ENCODE measurements around the gene ZNF292.
"Not testable (repeated sequence)": the region's sequence is repeated elsewhere in the genome, so short reads cannot be mapped to it uniquely, and the experiment has no call there.

Gene ZNF292

DNA sequence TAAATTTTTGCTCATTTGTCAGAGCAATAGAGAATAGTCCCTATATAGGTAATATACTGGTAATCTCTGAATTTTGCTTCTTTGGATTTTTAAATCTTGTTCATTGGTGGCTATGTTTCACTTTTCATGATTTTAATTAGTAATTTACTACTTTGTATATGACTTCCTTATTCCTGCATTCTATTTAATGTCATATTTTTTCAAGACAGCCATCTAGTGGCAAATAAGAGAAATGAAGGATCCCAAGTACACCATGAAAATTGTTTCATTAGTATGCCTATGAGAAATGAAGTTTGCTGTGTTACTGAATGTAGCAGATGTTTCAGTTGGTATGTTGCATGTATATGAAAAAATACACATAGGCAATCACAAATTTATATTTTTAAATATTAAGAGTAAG lies 82.4 kb downstream of the ZNF292 start:
- H3K4me1 ChIP-seq (ENCODE audit: control insufficient read depth, insufficient read depth, low read length): no peaks in the 10 kb centered on the region
- no peak overlapping the region for H3K27ac ChIP-seq (ENCODE audit: insufficient read depth, low read depth, low read length, poor library complexity, severe bottlenecking)
- H3K9me3 ChIP-seq (ENCODE audit: control insufficient read depth, low read length): no peaks in the 10 kb centered on the region
- no peaks in the 10 kb centered on the region for H3K27me3 ChIP-seq (ENCODE audit: control insufficient read depth, insufficient read depth, low read length, poor library complexity, severe bottlenecking)
- H3K36me3 ChIP-seq (ENCODE audit: control insufficient read depth, insufficient read depth, low read length): peaks cover 19% of the 10 kb centered on the region
- no peak overlapping the region for H3K4me3 ChIP-seq (ENCODE audit: insufficient read depth, low read depth, low read length)

DNA sequence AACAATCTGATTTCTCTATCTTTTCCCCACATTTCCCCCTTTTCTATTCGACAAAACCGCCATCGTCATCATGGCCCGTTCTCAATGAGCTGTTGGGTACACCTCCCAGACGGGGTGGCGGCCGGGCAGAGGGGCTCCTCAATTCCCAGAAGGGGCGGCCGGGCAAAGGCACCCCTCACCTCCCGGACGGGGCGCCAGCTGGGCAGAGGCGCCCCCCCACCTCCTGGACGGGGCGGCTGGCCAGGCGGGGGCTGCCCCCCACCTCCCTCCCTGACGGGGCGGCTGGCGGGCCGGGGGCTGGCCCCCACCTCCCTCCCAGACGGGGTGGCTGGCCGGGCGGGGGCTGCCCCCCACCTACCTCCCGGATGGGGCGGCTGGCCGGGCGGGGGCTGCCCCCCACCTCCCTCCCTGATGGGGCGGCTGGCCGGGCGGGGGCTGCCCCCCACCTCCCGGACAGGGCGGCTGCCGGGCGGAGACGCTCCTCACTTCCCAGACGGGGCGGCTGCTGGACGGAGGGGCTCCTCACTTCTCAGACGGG lies 83.8 kb downstream of the ZNF292 start:
- H3K4me3 ChIP-seq (ENCODE audit: insufficient read depth, low read depth, low read length); H3K9me3 ChIP-seq (ENCODE audit: control insufficient read depth, low read length); H3K27ac ChIP-seq (ENCODE audit: insufficient read depth, low read depth, low read length, poor library complexity, severe bottlenecking); H3K27me3 ChIP-seq (ENCODE audit: control insufficient read depth, insufficient read depth, low read length, poor library complexity, severe bottlenecking); H3K4me1 ChIP-seq (ENCODE audit: control insufficient read depth, insufficient read depth, low read length): not testable (repeated sequence)
- 95 to 96% methylated on average over 34 to 36 of the region's 39 CpGs for WGBS, 2 experiments
- peaks cover 21% of the 10 kb centered on the region for H3K36me3 ChIP-seq (ENCODE audit: control insufficient read depth, insufficient read depth, low read length)

DNA sequence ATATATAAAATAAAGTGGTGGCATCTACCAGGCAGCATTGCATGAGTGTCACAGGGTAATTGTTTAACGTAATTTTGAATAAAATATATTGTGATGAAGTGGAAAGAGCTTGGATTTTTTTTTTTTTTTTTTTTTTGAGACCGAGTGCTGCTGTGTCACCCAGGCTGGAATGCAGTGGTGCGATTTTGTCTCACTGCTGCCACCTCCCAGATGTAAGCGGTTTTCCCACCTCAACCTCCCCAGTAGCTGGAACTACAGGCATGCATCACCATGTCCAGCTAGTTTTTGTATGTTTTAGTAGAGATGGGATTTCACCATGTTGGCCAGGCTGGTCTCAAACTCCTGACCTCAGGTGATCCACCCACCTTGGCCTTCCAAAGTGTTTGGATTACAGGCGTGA lies 85.9 kb downstream of the ZNF292 start:
- Histone ChIP-seq H3K4me3 (ENCODE audit: insufficient read depth, low read depth, low read length) (no peak overlapping the region), H3K27ac (ENCODE audit: insufficient read depth, low read depth, low read length, poor library complexity, severe bottlenecking) (no peak overlapping the region), H3K4me1 (ENCODE audit: control insufficient read depth, insufficient read depth, low read length) (no peaks in the 10 kb centered on the region), H3K36me3 (ENCODE audit: control insufficient read depth, insufficient read depth, low read length) (peaks cover 20% of the 10 kb centered on the region), H3K27me3 (ENCODE audit: control insufficient read depth, insufficient read depth, low read length, poor library complexity, severe bottlenecking) (no peaks in the 10 kb centered on the region), H3K9me3 (ENCODE audit: control insufficient read depth, low read length) (no peaks in the 10 kb centered on the region)
- 94 to 96% methylated on average over 5 of the region's 5 CpGs for WGBS, 2 experiments

DNA sequence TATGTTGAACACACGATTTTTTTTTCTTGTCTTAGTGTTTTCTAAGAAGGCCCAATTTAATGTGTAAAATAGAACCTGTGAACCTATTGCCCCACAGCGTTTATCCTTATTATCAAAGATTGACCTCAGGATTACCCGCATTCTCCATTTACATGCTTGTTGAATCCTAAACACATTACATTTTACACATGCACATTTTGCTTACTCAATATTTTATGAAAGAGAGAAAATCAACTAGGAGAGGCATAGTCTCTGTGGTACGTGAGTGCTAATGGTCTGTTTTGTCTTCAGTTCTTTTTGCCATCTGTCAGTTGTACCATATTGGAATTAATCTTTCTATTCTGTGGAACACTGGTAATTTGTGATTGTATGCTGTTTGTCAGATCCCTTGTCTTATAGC lies 86.9 kb downstream of the ZNF292 start:
- H3K4me3 ChIP-seq (ENCODE audit: insufficient read depth, low read depth, low read length): no peak overlapping the region
- H3K27me3 ChIP-seq (ENCODE audit: control insufficient read depth, insufficient read depth, low read length, poor library complexity, severe bottlenecking): no peaks in the 10 kb centered on the region
- H3K4me1 ChIP-seq (ENCODE audit: control insufficient read depth, insufficient read depth, low read length): no peaks in the 10 kb centered on the region
- 94 to 97% methylated on average over 3 to 4 of the region's 4 CpGs for WGBS, 2 experiments
- H3K9me3 ChIP-seq (ENCODE audit: control insufficient read depth, low read length): no peaks in the 10 kb centered on the region
- peaks cover 20% of the 10 kb centered on the region for H3K36me3 ChIP-seq (ENCODE audit: control insufficient read depth, insufficient read depth, low read length)
- H3K27ac ChIP-seq (ENCODE audit: insufficient read depth, low read depth, low read length, poor library complexity, severe bottlenecking): no peak overlapping the region

DNA sequence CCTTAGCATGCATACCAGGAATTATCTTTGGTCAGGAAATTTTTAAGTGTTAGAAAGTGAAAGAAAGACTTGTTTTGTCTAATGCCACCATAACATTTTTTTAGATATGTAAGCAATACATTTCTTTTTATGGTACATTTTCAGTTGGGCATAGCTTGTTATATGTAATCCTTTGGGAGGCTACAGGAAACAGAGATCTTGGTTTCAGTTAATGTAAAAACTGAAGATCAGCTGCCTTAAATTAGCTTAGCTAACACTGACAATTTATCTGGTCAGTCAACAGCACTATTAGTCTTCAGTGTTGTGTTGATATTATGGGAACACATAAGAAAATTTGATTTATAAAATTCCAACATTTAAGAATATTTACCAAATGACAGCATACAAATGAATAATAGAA lies 88.4 kb downstream of the ZNF292 start:
- Histone ChIP-seq H3K27ac (ENCODE audit: insufficient read depth, low read depth, low read length, poor library complexity, severe bottlenecking) (no peak overlapping the region), H3K36me3 (ENCODE audit: control insufficient read depth, insufficient read depth, low read length) (peaks cover 16% of the 10 kb centered on the region)

DNA sequence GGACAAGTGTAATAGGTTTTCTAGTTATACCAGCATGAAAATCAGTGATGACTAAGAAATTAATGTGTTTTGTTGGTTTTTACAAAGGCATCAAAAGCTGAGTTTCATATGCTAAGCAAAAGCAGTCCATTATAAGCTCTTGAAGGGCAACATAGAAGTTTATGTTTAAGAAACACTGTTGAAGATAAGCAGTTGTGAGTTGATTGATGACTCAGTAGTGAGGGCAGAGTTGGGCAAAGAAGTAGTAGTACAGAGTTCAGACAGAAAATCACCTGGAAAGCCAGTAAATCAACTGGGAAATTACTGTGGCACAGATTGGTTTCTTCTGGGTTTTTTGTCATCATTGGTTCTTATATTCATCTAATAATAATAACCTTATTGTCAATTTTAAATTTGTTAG lies 89.0 kb downstream of the ZNF292 start:
- Histone ChIP-seq H3K4me1 (ENCODE audit: control insufficient read depth, insufficient read depth, low read length) (no peaks in the 10 kb centered on the region), H3K4me3 (ENCODE audit: insufficient read depth, low read depth, low read length) (no peak overlapping the region), H3K27ac (ENCODE audit: insufficient read depth, low read depth, low read length, poor library complexity, severe bottlenecking) (no peak overlapping the region), H3K9me3 (ENCODE audit: control insufficient read depth, low read length) (no peaks in the 10 kb centered on the region), H3K36me3 (ENCODE audit: control insufficient read depth, insufficient read depth, low read length) (peaks cover 19% of the 10 kb centered on the region), H3K27me3 (ENCODE audit: control insufficient read depth, insufficient read depth, low read length, poor library complexity, severe bottlenecking) (no peaks in the 10 kb centered on the region)

More for the DNA sequence above, 88.4 kb downstream of the ZNF292 start:
- Histone ChIP-seq H3K9me3 (ENCODE audit: control insufficient read depth, low read length) (no peaks in the 10 kb centered on the region), H3K4me3 (ENCODE audit: insufficient read depth, low read depth, low read length) (no peak overlapping the region), H3K4me1 (ENCODE audit: control insufficient read depth, insufficient read depth, low read length) (no peaks in the 10 kb centered on the region), H3K27me3 (ENCODE audit: control insufficient read depth, insufficient read depth, low read length, poor library complexity, severe bottlenecking) (no peaks in the 10 kb centered on the region)

DNA sequence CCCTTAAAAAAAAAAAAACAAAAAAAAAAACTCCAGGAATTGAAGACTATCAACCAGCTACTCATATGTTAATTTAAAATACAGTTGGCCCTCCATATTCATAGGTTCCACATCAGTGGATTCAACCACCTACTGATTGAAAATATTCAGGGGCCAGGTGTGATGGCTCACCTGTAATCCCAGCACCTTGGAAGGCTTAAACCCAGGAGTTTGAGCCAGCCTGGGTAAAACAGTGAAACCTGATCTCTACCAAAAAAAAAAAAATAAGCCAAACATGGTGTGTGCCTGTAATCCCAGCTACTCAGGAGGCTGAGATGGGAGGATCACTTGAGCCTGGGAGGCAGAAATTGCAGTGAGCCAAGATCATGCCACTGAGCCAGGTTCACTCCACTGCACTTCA lies 94.7 kb downstream of the ZNF292 start:
- Histone ChIP-seq H3K9me3 (ENCODE audit: control insufficient read depth, low read length) (no peaks in the 10 kb centered on the region), H3K36me3 (ENCODE audit: control insufficient read depth, insufficient read depth, low read length) (peaks cover 32% of the 10 kb centered on the region), H3K4me3 (ENCODE audit: insufficient read depth, low read depth, low read length) (no peak overlapping the region), H3K27ac (ENCODE audit: insufficient read depth, low read depth, low read length, poor library complexity, severe bottlenecking) (no peak overlapping the region), H3K4me1 (ENCODE audit: control insufficient read depth, insufficient read depth, low read length) (no peaks in the 10 kb centered on the region), H3K27me3 (ENCODE audit: control insufficient read depth, insufficient read depth, low read length, poor library complexity, severe bottlenecking) (no peaks in the 10 kb centered on the region)

DNA sequence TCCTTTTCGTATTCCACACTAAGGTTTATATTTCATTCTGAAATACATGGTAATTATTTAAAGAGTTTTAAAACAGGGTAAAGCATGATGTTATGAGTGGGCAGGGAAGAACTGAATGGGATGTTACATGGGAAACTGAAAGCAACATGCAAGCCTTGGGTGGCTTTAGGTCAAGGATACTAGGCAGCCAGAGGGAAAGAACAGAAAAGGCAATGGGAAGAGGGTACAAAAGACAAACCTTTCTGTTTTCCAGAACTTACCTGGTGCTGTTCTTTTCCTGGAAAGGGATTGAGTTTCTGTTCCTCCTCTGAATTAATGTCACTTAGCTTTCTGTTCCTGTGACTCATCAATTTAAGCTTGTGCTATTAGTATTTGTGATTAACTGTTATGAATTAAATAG lies 95.9 kb downstream of the ZNF292 start:
- no peaks in the 10 kb centered on the region for H3K9me3 ChIP-seq (ENCODE audit: control insufficient read depth, low read length)
- H3K27ac ChIP-seq (ENCODE audit: insufficient read depth, low read depth, low read length, poor library complexity, severe bottlenecking): no peak overlapping the region
- H3K36me3 ChIP-seq (ENCODE audit: control insufficient read depth, insufficient read depth, low read length): peaks cover 44% of the 10 kb centered on the region
- no peaks in the 10 kb centered on the region for H3K27me3 ChIP-seq (ENCODE audit: control insufficient read depth, insufficient read depth, low read length, poor library complexity, severe bottlenecking)
- H3K4me3 ChIP-seq (ENCODE audit: insufficient read depth, low read depth, low read length): no peak overlapping the region
- H3K4me1 ChIP-seq (ENCODE audit: control insufficient read depth, insufficient read depth, low read length): no peaks in the 10 kb centered on the region
- WGBS, 2 experiments: 100% methylated on average over 1 of the region's 1 CpG; no CpG with 5 or more reads in 1 of the 2 experiments

DNA sequence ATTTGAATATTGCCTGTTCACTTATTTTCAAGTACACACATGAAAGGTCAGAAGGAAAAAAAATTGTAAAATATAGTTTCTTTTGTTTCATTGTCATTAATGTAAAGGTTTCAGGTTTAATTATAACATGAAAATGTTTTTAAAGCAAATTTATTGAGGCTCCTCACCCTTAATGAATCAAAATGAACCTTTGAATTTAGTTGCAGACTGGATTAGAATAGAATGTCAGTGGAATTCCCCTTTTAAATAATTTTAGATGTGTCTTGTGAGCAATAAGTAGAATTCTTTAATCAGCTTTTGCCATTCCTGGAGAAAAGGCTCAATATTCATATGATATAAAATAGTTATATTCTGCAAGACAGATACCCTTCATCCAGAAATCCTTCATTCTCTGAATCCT lies 96.4 kb downstream of the ZNF292 start:
- peaks cover 49% of the 10 kb centered on the region for H3K36me3 ChIP-seq (ENCODE audit: control insufficient read depth, insufficient read depth, low read length)

DNA sequence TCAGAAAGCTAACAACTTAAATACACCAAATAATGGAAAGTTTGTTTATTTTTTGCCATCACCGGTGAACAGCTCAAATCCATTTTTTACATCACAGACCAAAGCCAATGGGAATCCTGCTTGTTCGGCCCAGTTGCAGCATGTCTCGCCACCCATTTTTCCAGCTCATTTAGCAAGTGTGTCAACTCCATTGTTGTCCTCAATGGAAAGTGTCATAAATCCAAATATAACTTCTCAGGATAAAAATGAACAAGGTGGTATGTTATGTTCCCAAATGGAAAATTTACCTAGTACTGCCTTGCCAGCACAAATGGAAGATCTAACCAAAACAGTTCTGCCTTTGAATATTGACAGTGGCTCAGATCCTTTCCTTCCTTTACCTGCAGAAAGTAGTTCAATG lies 101.7 kb downstream of the ZNF292 start:
- H3K9me3 ChIP-seq (ENCODE audit: control insufficient read depth, low read length): no peaks in the 10 kb centered on the region
- no peak overlapping the region for H3K27ac ChIP-seq (ENCODE audit: insufficient read depth, low read depth, low read length, poor library complexity, severe bottlenecking)
- 97% methylated on average over 3 of the region's 3 CpGs for WGBS, 2 experiments
- H3K36me3 ChIP-seq (ENCODE audit: control insufficient read depth, insufficient read depth, low read length): peaks cover 63% of the 10 kb centered on the region
- H3K4me1 ChIP-seq (ENCODE audit: control insufficient read depth, insufficient read depth, low read length): no peaks in the 10 kb centered on the region
- no peaks in the 10 kb centered on the region for H3K27me3 ChIP-seq (ENCODE audit: control insufficient read depth, insufficient read depth, low read length, poor library complexity, severe bottlenecking)
- no peak overlapping the region for H3K4me3 ChIP-seq (ENCODE audit: insufficient read depth, low read depth, low read length)

More for the DNA sequence above, 96.4 kb downstream of the ZNF292 start:
- Histone ChIP-seq H3K4me3 (ENCODE audit: insufficient read depth, low read depth, low read length) (no peak overlapping the region), H3K27ac (ENCODE audit: insufficient read depth, low read depth, low read length, poor library complexity, severe bottlenecking) (no peak overlapping the region), H3K9me3 (ENCODE audit: control insufficient read depth, low read length) (no peaks in the 10 kb centered on the region), H3K27me3 (ENCODE audit: control insufficient read depth, insufficient read depth, low read length, poor library complexity, severe bottlenecking) (no peaks in the 10 kb centered on the region), H3K4me1 (ENCODE audit: control insufficient read depth, insufficient read depth, low read length) (no peaks in the 10 kb centered on the region)

DNA sequence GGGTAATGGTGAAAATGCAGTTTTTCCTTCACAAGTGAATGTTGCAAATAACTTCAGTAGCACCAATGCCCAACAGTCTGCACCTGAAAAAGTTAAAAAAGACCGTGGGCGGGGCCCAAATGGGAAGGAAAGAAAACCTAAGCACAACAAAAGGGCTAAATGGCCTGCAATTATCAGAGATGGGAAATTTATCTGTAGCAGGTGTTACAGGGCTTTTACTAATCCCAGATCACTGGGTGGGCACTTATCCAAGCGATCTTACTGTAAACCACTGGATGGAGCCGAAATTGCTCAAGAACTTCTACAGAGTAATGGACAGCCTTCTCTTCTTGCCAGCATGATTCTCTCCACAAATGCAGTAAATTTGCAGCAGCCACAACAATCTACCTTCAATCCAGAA lies 102.2 kb downstream of the ZNF292 start:
- Histone ChIP-seq H3K27ac (ENCODE audit: insufficient read depth, low read depth, low read length, poor library complexity, severe bottlenecking) (no peak overlapping the region), H3K4me3 (ENCODE audit: insufficient read depth, low read depth, low read length) (no peak overlapping the region), H3K4me1 (ENCODE audit: control insufficient read depth, insufficient read depth, low read length) (no peaks in the 10 kb centered on the region), H3K36me3 (ENCODE audit: control insufficient read depth, insufficient read depth, low read length) (peaks cover 63% of the 10 kb centered on the region), H3K27me3 (ENCODE audit: control insufficient read depth, insufficient read depth, low read length, poor library complexity, severe bottlenecking) (no peaks in the 10 kb centered on the region), H3K9me3 (ENCODE audit: control insufficient read depth, low read length) (no peaks in the 10 kb centered on the region)
- 92 to 96% methylated on average over 4 of the region's 4 CpGs for WGBS, 2 experiments

All from ectodermal cell (in vitro differentiated cells).